Measurements from ENCODE around the gene PEAR1.

Gene PEAR1

GRCh38 chr1:156942176-156942575, 48.7 kb downstream of the PEAR1 start:
- no peak for DNase-seq

GRCh38 chr1:156942576-156942975, 49.1 kb downstream of the PEAR1 start:
- no peak for DNase-seq

- no peak for DNase-seq
These were observed 50.2 kb downstream of the PEAR1 start for GRCh38 chr1:156943756-156944155.

- DNase-seq = no peak
These were observed 50.8 kb downstream of the PEAR1 start for GRCh38 chr1:156944268-156944667.

GRCh38 chr1:156944848-156945247, 51.3 kb downstream of the PEAR1 start:
- no peak for DNase-seq

- no peak for DNase-seq
These were observed 52.6 kb downstream of the PEAR1 start for GRCh38 chr1:156945881-156946661.

GRCh38 chr1:156947127-156947526, 53.6 kb downstream of the PEAR1 start:
- no peak for DNase-seq

- no peak for DNase-seq
These were observed 54.5 kb downstream of the PEAR1 start for GRCh38 chr1:156947818-156948525.

- DNase-seq = no peak
These were observed 55.2 kb downstream of the PEAR1 start for GRCh38 chr1:156948708-156949107.

- DNase-seq = no peak
These were observed 55.6 kb downstream of the PEAR1 start for GRCh38 chr1:156949127-156949526.

GRCh38 chr1:156951371-156951770, 57.9 kb downstream of the PEAR1 start:
- no peak for DNase-seq

- no peak for DNase-seq
These were observed 60.1 kb downstream of the PEAR1 start for GRCh38 chr1:156953571-156953970.

- DNase-seq = no peak
These were observed 62.8 kb downstream of the PEAR1 start for GRCh38 chr1:156956333-156956732.

GRCh38 chr1:156957634-156958033, 64.1 kb downstream of the PEAR1 start:
- no peak for DNase-seq

- DNase-seq = no peak
These were observed 64.8 kb downstream of the PEAR1 start for GRCh38 chr1:156958247-156958714.

- peak; percentile 22 for DNase-seq
These were observed 65.9 kb downstream of the PEAR1 start for GRCh38 chr1:156959414-156959813.

- DNase-seq = no peak
These were observed 66.4 kb downstream of the PEAR1 start for GRCh38 chr1:156959925-156960324.

GRCh38 chr1:156961709-156962108, 68.2 kb downstream of the PEAR1 start:
- no peak for DNase-seq

- no peak for DNase-seq
These were observed 70.1 kb downstream of the PEAR1 start for GRCh38 chr1:156963621-156964020.

GRCh38 chr1:156964441-156964840, 70.9 kb downstream of the PEAR1 start:
- no peak for DNase-seq

Measured in NCI-H1436 (cell line).